Caco-2 (cell line): ENCODE measurements around the gene RPS6KA5. TPM values are rescaled to one million over a fixed set of nuclear protein-coding genes. Genes with fewer than 3 reads are reported as not detected.

Experiments
- BruUV-seq: library from RNA; stranded (reverse); fragments of 400-500 nt; replicated peaks from 2 replicates; lab custom pipeline; 2021; lab: Mats Ljungman, UMichigan
- CTCF ChIA-PET: fragments of 300-600 bp; sonication (Branson Sonifier 250); formaldehyde crosslinking; loops from one replicate; lab custom pipeline; 2022; ENCODE audit warnings: antibody characterized with exemption; lab: Charles Lee
- POLR2A ChIA-PET: fragments of 300-600 bp; sonication (Branson Sonifier 250); formaldehyde crosslinking; loops from one replicate; lab custom pipeline; 2022; ENCODE audit warnings: antibody characterized with exemption; lab: Charles Lee
- DNase-seq, 2 experiments: peaks; one replicate each; pipeline versions ENCODE4 v3.0.0 to v3.0.0-alpha.2; 2020 to 2022
- H3K27me3 ChIP-seq: replicated peaks from 2 replicates; pipeline ENCODE4 v1.6.0; 2011; ENCODE audit warnings: low read length; ENCODE audit not compliant: control insufficient read depth, insufficient read depth
- H3K36me3 ChIP-seq: 2 replicates; pipeline ENCODE4 v1.5.1; 2011; ENCODE audit warnings: low read length; ENCODE audit not compliant: control insufficient read depth, insufficient read depth
- H3K4me1 ChIP-seq: fragments of 250-450 bp; sonication (Bioruptor Pico); 2 replicates; pipeline ENCODE4 v1.5.1; 2020; ENCODE audit warnings: mild to moderate bottlenecking
- H3K4me3 ChIP-seq: 2 replicates; pipeline ENCODE4 v1.5.1; 2011; ENCODE audit warnings: low read depth, mild to moderate bottlenecking, control low read depth, low read length
- H3K9me3 ChIP-seq: fragments of 250-450 bp; sonication (Bioruptor Pico); 2 replicates; pipeline ENCODE4 v1.5.1; 2020; ENCODE audit warnings: mild to moderate bottlenecking, moderate library complexity
- H3K27ac Mint-ChIP-seq: one replicate; pipeline ENCODE4 v1.8.0; 2022; ENCODE audit warnings: mixed read lengths; ENCODE audit not compliant: unreplicated experiment
- H3K27me3 Mint-ChIP-seq: one replicate; pipeline ENCODE4 v1.8.0; 2022; ENCODE audit warnings: mixed read lengths; ENCODE audit not compliant: insufficient read depth, unreplicated experiment
- H3K36me3 Mint-ChIP-seq: one replicate; pipeline ENCODE4 v1.8.0; 2022; ENCODE audit warnings: mild to moderate bottlenecking, mixed read lengths; ENCODE audit not compliant: insufficient read depth, unreplicated experiment
- H3K4me1 Mint-ChIP-seq: one replicate; pipeline ENCODE4 v1.8.0; 2022; ENCODE audit warnings: low read depth, mixed read lengths; ENCODE audit not compliant: unreplicated experiment
- H3K4me3 Mint-ChIP-seq: one replicate; pipeline ENCODE4 v1.8.0; 2022; ENCODE audit warnings: mild to moderate bottlenecking, moderate library complexity, mixed read lengths; ENCODE audit not compliant: unreplicated experiment
- H3K9me3 Mint-ChIP-seq: one replicate; pipeline ENCODE4 v1.8.0; 2022; ENCODE audit warnings: mixed read lengths; ENCODE audit not compliant: unreplicated experiment
- intact Hi-C: fragments of 100-400 bp; cut with micrococcal nuclease; formaldehyde crosslinking; loops from one replicate; pipeline ENCODE4 v1.10.0; 2022; ENCODE audit not compliant: unreplicated experiment
- total RNA-seq: library from RNA; stranded (reverse); gene quantifications from 2 replicates; pipeline ENCODE4 v1.2.3, GENCODE V29; 2022
- TF ChIP-seq, protein P1 (sequence below), 2 experiments: fragments of 200-600 bp in 1 of 2; IDR thresholded peaks; 1 replicate in 1 of 2; 2 replicates in 1 of 2; pipeline versions ENCODE4 v1.5.1 to v1.8.0; 2011 to 2022; ENCODE audit warnings: antibody characterized with exemption in 1 of 2, control low read depth in 1 of 2, inconsistent platforms in 1 of 2, low read depth in 1 of 2, low read length in 1 of 2, mild to moderate bottlenecking in 1 of 2, moderate library complexity in 1 of 2; ENCODE audit not compliant: insufficient read depth in 1 of 2, severe bottlenecking in 1 of 2, unreplicated experiment in 1 of 2

The RPS6KA5 gene
- total RNA-seq, 1 experiment from 2014 or later = 5.7 TPM

DNA sequence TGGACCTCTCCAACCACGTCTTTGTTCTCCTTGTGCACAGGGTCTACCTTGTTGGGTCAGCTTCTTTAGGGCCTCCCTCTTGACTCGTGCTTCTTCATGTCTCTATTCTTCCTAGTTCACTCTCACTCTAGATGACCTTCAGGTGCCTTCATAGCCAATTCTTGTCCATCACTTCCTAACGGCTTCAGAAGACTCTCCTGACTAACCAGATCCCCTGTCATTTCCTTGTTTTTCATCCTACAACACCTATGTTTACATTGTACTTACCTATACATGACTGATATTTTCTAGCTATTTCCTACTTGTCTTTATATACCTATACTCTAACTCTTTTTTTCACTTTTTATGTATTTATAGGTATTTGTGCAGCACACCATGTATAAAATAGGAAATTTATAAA lies 117.1 kb downstream of the RPS6KA5 start:
- peaks cover 7% of the 10 kb centered on the region for H3K9me3 ChIP-seq
- no peaks in the 10 kb centered on the region for H3K27me3 ChIP-seq
- H3K4me3 ChIP-seq = no peak overlapping the region
- TF ChIP-seq, protein P1, sequence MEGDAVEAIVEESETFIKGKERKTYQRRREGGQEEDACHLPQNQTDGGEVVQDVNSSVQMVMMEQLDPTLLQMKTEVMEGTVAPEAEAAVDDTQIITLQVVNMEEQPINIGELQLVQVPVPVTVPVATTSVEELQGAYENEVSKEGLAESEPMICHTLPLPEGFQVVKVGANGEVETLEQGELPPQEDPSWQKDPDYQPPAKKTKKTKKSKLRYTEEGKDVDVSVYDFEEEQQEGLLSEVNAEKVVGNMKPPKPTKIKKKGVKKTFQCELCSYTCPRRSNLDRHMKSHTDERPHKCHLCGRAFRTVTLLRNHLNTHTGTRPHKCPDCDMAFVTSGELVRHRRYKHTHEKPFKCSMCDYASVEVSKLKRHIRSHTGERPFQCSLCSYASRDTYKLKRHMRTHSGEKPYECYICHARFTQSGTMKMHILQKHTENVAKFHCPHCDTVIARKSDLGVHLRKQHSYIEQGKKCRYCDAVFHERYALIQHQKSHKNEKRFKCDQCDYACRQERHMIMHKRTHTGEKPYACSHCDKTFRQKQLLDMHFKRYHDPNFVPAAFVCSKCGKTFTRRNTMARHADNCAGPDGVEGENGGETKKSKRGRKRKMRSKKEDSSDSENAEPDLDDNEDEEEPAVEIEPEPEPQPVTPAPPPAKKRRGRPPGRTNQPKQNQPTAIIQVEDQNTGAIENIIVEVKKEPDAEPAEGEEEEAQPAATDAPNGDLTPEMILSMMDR (IDR thresholded peaks at IDR 0.05; ENCODE audit: insufficient read depth in 1 of 2, low read depth in 1 of 2, low read length in 1 of 2, severe bottlenecking in 1 of 2, unreplicated experiment in 1 of 2) = no peak
- no peak overlapping the region for H3K27ac Mint-ChIP-seq
- no peak for DNase-seq
- CTCF ChIA-PET = no interaction called here
- POLR2A ChIA-PET = no interaction called here
- H3K36me3 ChIP-seq = no peaks in the 10 kb centered on the region
- no peaks in the 10 kb centered on the region for H3K4me1 ChIP-seq
- intact Hi-C loops = no loop called here
- no peak overlapping the region for H3K4me3 Mint-ChIP-seq
- BruUV-seq = no TSS peak
- no peaks in the 10 kb centered on the region for H3K36me3 Mint-ChIP-seq
- peaks cover 7% of the 10 kb centered on the region for H3K4me1 Mint-ChIP-seq
- peaks cover 29% of the 10 kb centered on the region for H3K9me3 Mint-ChIP-seq
- H3K27me3 Mint-ChIP-seq = no peaks in the 10 kb centered on the region

DNA sequence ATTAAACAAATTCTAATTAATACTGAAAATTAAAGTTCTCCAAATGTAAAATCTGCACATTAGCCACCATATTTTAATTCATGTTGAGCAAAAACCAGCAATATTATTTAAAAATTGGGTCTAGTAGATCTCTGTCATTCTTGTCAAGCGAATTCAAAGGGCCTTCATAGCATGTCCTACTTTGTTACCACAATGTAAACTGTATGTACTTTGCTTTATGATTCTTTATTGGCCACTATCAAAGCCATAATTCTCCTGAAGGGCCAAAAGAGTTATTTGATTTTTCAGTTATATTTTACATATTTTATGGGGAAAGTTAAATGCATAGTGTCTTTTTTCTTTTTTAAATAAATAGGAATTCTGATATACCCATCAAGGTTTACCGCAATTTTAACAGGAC lies 117.9 kb downstream of the RPS6KA5 start:
- Mint-ChIP-seq H3K4me3 (no peak overlapping the region), H3K27me3 (no peaks in the 10 kb centered on the region), H3K9me3 (peaks cover 33% of the 10 kb centered on the region), H3K27ac (no peak overlapping the region), H3K4me1 (peaks cover 7% of the 10 kb centered on the region), H3K36me3 (no peaks in the 10 kb centered on the region)
- TF ChIP-seq, protein P1 (IDR thresholded peaks at IDR 0.05; ENCODE audit: insufficient read depth in 1 of 2, low read depth in 1 of 2, low read length in 1 of 2, severe bottlenecking in 1 of 2, unreplicated experiment in 1 of 2) = no peak
- Histone ChIP-seq H3K4me3 (no peak overlapping the region), H3K27me3 (no peaks in the 10 kb centered on the region), H3K4me1 (no peaks in the 10 kb centered on the region), H3K9me3 (peaks cover 8% of the 10 kb centered on the region), H3K36me3 (no peaks in the 10 kb centered on the region)
- ChIA-PET CTCF (no interaction called here), POLR2A (no interaction called here)
- BruUV-seq = no TSS peak
- intact Hi-C loops = no loop called here
- no peak for DNase-seq

DNA sequence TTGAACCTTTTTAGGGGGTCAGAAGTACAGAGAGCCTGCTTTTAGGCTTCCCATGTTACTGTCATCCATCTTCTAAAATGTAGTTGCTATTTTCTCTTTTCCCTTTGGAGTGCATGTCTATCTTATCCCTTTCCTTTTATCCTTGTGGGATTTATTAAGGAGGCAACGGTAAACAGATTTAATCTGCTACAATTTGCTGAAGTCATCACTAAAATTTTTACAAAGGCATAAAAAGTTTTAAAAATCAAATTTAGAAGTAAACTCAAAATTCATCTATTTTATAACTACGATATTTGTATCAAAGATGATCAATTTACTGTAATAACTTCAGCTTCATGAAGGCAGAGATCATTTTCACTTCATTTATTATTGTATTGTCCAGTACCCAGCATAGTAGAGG lies 118.7 kb downstream of the RPS6KA5 start:
- Mint-ChIP-seq H3K27me3 (no peaks in the 10 kb centered on the region), H3K27ac (no peak overlapping the region), H3K9me3 (peaks cover 40% of the 10 kb centered on the region), H3K4me3 (no peak overlapping the region), H3K36me3 (no peaks in the 10 kb centered on the region), H3K4me1 (peaks cover 7% of the 10 kb centered on the region)
- DNase-seq = no peak
- intact Hi-C loops = no loop called here
- ChIA-PET POLR2A (no interaction called here), CTCF (no interaction called here)
- no peaks in the 10 kb centered on the region for H3K4me1 ChIP-seq
- no TSS peak for BruUV-seq
- no peak overlapping the region for H3K4me3 ChIP-seq
- H3K9me3 ChIP-seq = peaks cover 8% of the 10 kb centered on the region; the same call in 1 of the 2 replicates
- TF ChIP-seq, protein P1 (IDR thresholded peaks at IDR 0.05; ENCODE audit: insufficient read depth in 1 of 2, low read depth in 1 of 2, low read length in 1 of 2, severe bottlenecking in 1 of 2, unreplicated experiment in 1 of 2) = no peak
- no peaks in the 10 kb centered on the region for H3K36me3 ChIP-seq
- no peaks in the 10 kb centered on the region for H3K27me3 ChIP-seq
